Placental pericyte (primary cell): ENCODE results near the gene AKT2. TPM values are rescaled to one million over a fixed set of nuclear protein-coding genes. Genes with fewer than 3 reads are reported as not detected.

ENCODE experiments used
- small RNA-seq: library from RNA; depleted of rRNA; stranded (forward); fragments of <200 nt; gene quantifications from one replicate; pipeline ENCODE3, GENCODE V24; 2012; ENCODE audit warnings: low replicate concordance
- total RNA-seq: library from RNA; depleted of rRNA; stranded (reverse); fragments of >200 nt; gene quantifications from 2 replicates; pipeline ENCODE4 v1.2.3, GENCODE V29; 2012

Gene AKT2
- 97.2 and 146 TPM in 2 replicates for total RNA-seq

DNA sequence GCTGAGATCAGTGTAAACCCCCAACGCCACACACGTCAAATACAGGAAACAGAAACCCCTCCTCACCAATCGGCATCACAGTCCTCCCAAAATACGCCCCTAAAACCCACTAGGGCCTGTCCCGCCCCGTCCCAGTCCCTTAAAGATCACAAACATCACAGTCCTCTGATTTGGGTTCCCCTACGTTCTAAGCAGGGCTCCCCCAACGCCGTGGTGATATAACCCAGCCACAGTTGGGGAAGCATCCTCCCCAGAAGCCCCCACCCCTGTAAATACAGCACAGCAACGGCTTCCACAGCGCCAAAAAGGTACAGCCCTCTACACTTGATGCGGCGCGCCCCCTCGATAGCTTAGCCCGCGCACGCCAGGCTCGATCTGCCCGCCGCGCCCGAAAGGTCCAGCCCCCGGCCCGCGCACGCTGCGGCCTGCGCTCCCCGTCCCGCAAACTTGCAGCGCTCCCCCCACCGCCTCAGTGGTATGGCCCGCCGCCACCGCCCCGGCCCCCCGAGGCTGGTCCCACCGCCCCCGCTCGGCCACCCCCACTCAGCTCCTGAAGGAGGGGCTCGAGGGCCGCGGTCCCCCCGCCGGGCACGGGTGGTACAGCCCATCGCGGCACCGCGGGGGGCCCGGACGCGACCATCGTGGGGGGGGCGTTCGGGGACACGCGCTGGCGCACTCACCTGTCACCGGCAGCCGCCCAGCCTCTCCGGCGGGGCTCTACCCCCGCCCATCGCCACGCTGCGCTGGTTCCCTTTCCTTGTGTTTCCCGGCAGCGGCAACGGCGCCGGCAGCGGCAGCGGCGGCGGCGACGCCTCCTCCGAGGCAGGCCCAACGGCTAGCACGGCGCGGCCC lies at the start of gene AKT2:
Gene AKT2, minus strand, starts transcription at position 845 of the 852 bp plus-strand sequence. CDS start 20,078 bp downstream, outside the sequence.

DNA sequence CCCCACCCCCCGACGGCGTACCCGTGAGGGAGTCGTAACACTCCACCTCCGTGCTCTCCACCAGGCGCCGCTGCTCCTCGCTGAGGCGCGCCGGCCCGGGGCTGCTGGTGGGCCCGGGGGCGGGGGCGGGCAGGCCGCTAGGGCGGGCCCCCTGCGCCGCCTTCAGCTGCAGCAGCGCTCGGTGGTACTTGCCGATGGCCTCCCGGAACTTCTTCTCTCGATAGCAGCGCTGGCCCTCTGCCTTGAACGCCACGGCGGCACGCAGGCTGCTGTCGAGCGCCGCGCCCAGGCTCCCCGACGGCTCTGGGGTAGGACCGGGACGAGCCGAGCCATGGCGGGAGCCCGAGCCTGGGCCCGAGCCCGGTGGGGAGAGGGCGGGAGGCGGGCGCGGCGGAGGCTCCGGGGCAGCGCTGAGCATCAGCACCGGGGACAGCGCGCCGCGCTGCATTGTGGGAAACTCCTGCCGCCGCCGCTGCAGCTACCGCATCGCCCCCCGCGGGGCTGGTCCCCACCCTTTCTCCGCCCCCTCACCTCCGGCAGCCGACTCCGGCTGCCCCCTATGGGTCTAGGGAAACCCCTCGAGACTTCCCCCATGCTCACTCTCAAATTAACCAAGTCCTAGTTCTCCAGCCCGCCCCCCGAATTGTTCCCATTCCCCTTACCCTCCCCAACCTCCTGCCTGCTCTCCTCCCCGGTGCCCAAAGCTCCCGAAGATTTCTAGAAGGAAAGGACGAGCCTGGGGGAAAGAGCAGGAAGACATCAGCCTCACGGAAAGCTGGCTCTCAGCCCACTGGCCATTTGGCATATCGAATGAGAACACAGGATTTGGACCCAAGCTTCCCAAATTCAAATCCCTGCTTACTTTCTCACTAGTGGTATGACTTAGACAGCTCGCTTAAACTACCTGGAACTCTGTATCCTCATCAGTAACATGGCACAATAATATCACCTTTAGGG lies 66.9 kb downstream of the AKT2 start, which contains the start of gene TTC9B:
Gene TTC9B, minus strand, starts transcription at position 451 of the 957 bp plus-strand sequence. Its CDS starts 3 bp downstream, at position 448.

DNA sequence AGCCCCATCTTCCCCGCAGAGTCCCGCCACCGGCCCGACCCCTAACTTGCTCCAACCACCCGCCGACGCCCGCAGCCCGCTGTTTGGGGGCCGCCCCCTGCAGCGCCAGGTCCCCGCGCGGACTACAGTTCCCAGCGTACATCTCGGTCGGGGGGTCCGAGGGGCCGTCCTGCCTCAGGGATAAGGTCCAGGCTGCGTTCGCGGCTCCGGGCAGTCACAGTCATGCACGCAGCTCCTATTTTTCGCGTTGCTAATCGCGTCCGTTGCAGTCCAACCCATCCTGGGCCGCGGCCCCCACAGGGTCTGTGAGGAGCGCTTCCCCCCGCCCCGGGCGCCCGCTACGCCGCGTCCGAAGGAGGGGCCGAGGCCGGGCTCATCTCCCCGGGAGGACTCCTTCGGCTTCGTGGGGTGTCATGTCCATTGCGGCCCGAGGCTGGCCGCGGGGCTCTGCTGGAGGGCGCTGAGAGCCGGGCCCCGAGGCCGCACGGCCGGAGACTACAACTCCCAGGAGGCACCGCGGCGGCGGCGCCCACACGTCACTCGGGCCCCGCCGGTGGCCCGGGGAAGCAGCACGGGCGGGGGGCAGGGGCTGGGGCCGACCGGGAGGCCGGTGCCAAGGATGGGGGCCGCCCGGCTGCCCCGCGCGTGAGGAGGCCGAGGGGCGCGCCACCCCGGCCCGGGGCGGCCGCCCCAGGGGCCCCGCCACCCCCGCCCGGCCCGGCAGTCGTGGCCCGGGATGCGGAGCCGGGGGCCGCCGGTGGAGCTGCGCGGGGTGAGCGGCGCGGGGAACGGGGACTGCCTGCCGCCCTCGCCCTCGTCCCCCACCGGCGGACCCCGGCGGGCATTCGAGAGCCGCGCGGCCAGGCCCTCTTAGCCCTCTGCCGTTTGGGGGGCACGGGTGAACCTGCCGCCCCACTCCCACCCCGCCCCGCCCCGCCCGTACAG lies 94.0 kb downstream of the AKT2 start, which contains the start of gene MAP3K10:
Gene MAP3K10, plus strand, starts transcription at position 536 of the 945 bp plus-strand sequence. CDS start 606 bp downstream, outside the sequence.

Small RNAs within 50 kb of the gene (small RNA-seq; reads per million reads assigned to genes)
- 44.6 reads per million, percentile 98 among the genes with 10 or more reads in this experiment for gene MIR641
- not detected for gene RNU6-945P

Other genes starting within 250 kb of the AKT2 start
- 11.2 and 13.1 TPM in 2 replicates for gene ZNF780B, start 229.1 kb downstream of the AKT2 start, total RNA-seq
- gene ZNF780A, start 194.4 kb downstream of the AKT2 start, total RNA-seq: 10.7 and 11.4 TPM in 2 replicates
- 11.4 and 11.5 TPM in 2 replicates for gene MAP3K10, start 93.9 kb downstream of the AKT2 start, total RNA-seq
- gene TTC9B, start 67.0 kb downstream of the AKT2 start, total RNA-seq: not detected in 2 replicates
- 0.22 TPM in 1 of 2 replicates, not detected in the other for gene CCNP, start 58.7 kb downstream of the AKT2 start, total RNA-seq
- gene C19orf47, start 63.1 kb upstream of the AKT2 start, total RNA-seq: 5.3 and 13.0 TPM in 2 replicates
- gene PLD3, start 63.4 kb upstream of the AKT2 start, total RNA-seq: 163 and 356 TPM in 2 replicates
- under 0.01 and 0.14 TPM in 2 replicates for gene HIPK4, start 104.8 kb upstream of the AKT2 start, total RNA-seq
- gene PRX, start 128.0 kb upstream of the AKT2 start, total RNA-seq: 1.3 and 2.8 TPM in 2 replicates
- 17.3 and 31.1 TPM in 2 replicates for gene SERTAD1, start 140.6 kb upstream of the AKT2 start, total RNA-seq
- gene SERTAD3, start 159.0 kb upstream of the AKT2 start, total RNA-seq: 38.5 and 50.3 TPM in 2 replicates
- 37.8 and 116 TPM in 2 replicates for gene BLVRB, start 180.4 kb upstream of the AKT2 start, total RNA-seq
- gene SPTBN4, start 181.7 kb upstream of the AKT2 start, total RNA-seq: 0.14 and 0.66 TPM in 2 replicates